22Rv1 (cell line): ENCODE results near the gene ATP2A3.

Experiments used
- ZFX ChIP-seq: fragments of 450-650 bp; IDR thresholded peaks from 2 replicates; pipeline ENCODE4 v1.6.1; 2017; ENCODE audit warnings: antibody characterized with exemption, borderline replicate concordance
- TF ChIP-seq, protein P1 (sequence below): fragments of 450-650 bp; IDR thresholded peaks from 2 replicates; pipeline ENCODE4 v1.5.1; 2017; ENCODE audit warnings: mild to moderate bottlenecking

DNA sequence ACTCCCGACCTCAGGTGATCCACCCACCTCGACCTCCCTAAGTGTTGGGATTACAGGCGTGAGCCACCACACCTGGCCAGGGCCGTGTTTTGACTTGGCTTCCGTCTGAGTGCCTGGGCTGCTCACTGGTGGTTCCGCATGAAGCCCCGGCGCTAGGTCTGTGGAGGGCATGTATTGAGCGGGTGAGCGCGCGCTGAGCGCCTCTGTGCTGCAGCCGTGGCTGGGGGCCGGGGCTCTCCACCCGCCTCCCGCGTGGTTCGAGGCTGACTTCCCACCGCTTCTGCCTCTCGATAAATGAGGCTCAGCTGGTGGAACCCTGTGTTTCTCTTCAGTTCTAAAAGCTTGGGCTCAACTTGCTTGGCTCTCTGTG, 38.9 kb upstream of the ATP2A3 start:
- TF ChIP-seq, protein P1, sequence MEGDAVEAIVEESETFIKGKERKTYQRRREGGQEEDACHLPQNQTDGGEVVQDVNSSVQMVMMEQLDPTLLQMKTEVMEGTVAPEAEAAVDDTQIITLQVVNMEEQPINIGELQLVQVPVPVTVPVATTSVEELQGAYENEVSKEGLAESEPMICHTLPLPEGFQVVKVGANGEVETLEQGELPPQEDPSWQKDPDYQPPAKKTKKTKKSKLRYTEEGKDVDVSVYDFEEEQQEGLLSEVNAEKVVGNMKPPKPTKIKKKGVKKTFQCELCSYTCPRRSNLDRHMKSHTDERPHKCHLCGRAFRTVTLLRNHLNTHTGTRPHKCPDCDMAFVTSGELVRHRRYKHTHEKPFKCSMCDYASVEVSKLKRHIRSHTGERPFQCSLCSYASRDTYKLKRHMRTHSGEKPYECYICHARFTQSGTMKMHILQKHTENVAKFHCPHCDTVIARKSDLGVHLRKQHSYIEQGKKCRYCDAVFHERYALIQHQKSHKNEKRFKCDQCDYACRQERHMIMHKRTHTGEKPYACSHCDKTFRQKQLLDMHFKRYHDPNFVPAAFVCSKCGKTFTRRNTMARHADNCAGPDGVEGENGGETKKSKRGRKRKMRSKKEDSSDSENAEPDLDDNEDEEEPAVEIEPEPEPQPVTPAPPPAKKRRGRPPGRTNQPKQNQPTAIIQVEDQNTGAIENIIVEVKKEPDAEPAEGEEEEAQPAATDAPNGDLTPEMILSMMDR = no peak
- no peak for TF ChIP-seq ZFX
